GM18498 (cell line): ENCODE data around the gene GLYATL3.

Source experiments
- ATAC-seq: cut with Tn5 transposase; IDR thresholded peaks from one replicate; pipeline ENCODE4 v1.9.1; 2021; ENCODE audit warnings: mild to moderate bottlenecking, moderate library complexity; ENCODE audit not compliant: unreplicated experiment

Gene GLYATL3

DNA sequence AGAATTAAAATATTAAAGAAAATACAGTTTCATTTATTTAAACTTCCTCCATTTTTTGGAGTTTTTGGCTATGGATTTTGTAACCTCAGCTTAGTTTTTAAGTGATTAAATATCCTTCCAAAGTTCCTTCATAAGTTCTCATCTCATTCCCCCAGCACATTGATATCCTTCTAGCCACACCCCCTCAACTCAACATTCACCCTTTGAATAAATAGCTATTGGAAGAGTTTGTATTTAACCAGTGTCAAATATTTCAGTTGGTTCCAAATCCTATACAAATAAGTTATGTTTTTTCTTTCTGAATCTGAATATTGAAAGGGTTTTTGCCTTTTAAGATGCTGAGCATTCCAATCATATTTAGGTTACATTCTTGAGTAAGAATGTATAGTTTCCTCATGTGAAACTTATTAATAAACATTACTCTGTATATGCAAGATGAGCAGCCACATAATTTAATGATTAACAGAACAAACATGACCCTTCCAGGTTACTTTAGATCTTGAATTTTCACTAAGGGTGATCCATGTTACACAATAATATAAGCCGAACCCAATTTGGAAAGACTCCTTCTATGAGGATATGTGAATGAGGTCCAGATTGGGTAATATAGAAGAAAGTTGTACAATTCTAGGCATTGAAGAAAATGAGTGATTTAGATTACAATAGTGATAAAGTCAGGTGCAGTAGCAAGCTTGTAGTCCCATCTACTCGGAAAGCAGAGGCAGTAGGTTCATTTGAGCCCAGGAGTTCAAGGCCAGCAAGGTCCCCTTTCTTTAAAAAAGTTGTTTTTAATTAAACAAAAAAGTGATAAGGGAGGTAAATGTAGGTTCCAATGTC is 13.6 kb downstream of the GLYATL3 start:
- ATAC-seq: no peak

DNA sequence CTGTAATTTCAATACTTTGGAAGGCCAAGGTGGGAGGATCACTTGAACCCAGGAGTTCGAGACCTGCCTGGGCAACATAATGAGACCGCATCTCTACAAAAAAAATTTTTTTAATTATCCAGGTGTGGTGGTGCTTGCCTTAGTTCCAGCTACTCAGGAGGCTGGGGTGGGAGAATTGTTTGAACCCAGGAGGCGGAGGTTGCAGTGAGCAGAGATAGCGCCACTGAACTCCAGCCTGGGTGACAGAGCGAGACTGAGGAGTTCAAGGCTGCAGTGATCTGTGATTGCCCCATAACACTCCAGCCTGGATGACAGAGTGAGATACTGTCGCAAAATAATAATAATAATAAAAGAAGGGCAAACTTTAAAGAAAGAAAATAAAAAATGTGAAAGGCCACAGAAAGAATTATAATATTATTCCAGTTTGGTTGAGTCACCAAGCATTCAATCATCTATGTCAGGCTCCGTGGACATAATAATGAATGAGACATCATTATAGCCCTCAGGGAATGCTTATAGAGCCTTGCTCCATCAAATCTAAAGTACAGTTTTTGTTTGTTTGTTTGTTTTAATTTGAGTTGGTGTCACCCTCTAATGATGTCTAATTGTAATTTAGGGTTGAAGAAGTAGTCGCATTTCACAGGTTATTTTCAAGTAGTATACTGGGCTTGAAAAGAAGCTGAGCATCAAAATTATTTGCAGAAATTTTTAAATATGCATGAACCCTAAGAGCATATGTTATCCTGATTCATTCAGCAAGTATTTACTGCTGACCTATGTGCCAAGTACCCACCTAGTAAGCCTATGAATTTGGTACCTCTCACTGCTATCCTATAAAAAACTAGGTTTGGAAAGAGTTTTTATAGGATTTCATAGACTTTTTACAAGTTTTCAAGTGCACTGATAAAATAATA is 15.1 kb downstream of the GLYATL3 start:
- no peak for ATAC-seq

DNA sequence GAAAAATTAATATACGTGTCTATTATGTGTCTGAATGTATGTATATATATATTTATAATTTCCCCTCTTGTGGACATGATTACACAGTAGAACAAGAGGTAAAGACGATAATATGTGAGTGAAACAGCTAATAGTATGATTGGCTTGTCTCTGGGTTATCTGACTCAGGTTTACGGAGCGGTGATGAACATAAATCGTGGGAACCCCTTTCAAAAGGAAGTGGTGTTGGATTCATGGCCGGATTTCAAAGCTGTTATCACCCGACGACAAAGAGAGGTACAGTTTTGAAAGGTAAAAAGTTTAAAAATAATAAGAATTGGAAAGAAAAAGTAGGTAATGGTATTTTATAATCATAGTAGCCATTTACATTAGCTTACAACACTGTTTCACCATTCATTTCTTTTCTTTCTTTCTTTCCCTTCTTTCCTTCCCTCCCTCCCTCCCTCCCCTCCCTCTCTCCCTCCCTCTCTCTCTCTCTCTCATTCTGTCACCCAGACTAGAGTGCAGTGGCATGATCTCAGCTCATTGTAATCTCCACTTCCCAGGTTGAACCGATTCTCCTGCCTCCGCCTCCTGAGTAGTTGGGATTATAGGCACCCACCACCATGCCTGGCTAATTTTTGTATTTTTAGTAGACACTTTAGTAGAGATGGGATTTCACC is 15.9 kb downstream of the GLYATL3 start:
- ATAC-seq: no peak

DNA sequence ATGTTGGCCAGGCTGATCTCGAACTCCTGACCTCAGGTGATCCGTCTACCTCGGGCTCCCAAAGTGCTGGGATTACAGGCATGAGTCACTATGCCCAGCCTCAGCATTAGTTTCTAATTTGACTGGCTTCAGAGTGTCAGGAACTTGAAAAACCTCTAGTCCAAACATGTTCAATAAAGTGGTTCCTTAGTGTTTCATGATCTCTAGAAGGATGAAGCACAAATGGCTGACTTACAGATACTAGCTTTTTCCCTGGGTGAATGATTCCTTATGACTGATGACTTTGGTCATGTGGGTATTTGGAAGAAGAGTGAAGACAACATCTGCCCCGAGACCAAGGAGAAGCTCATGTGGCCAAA is 16.4 kb downstream of the GLYATL3 start:
- ATAC-seq: no peak

DNA sequence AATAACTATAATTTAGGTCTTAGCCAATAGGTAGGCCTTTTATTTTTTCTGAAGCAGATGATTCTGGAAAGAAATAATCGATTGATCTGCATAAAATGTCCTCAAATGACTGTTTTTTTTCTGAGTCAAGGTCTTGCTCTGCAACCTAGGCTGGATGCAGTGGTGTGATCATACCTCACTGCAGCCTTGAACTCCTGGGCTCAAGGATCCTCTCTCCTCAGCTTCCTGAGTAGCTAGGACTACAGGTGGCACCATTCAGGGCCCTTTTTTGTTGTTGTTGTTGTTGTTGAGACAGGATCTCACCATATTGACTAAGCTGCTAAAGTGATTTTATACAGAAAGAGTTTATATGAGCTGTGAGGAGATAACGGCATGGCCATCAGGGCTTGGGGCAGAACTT is 18.2 kb downstream of the GLYATL3 start:
- no peak for ATAC-seq

DNA sequence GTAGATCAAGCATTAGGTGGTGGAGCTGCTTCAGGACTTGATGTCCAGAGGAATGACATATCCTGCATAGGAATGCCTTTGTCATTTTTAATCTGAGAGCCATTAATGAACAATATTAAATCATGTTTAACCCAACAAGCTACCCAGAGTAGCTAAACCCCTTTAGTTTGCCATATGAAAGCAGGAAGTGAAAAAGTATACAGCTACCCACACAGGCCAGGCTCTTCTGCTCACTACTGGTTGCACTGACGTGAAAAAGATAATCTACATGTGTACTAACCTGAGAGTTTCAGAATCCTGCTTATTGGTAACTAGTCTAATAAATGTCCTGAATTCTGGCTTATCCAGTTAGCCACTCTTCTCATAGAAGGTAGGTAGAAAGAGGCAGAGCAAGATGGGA is 19.9 kb downstream of the GLYATL3 start:
- ATAC-seq: peak; percentile 99

DNA sequence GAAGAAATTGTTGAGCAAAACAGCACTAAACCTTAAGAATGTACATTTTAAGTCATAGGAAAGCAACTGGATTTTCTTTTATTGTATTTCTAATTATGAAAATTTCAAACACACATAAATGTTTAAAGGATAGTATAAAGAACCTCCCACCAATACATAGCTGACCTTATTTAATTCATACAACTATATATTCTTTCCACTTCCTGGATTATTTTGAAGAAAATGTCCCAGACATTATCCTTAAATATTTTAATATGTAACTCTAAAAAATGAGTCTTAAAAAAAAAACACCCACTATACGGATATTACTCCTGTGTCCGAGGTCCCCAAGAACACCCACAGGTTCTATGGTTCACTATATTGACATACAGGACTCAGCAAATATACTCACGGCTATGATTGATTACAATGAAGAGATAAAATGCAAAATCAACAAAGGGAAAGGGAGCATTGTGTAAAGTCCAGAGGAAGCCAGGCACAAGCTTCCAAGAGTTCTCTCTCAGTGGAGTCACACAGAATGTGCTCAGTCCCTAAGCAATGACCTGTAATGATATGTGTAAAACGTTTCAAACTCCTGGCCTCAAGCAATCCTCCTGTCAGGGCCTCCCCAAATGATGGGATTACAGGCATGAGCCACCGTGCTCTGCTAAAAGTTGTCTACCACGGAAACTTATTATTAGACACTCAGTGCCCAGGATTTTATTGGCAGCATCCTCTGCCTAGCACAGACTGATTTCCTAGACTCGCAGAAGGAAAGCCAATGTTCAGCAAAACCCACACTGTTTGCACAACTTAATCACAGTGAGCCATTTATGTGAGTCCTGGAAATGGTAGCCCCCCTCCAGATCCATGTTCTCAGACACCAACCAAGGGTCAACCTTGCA is 23.2 kb downstream of the GLYATL3 start:
- ATAC-seq: no peak

DNA sequence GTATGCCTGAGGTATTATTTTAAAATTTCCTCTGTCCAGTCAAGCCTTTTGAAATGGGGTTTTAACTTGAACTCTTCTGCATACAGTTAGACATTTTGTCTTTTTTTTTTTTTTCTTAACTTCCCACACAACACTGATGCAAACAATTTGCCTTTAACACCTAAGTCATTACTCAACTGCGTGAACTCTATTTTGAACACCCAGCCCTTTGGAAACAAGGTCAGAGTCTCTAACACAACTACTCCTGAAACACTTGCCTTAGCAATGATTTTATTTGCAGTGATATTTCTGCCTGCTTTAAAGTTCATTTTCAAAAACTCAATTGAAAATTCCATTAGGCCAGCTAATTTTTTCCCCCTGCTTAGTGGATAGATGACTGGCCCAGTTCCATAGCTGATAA is 24.2 kb downstream of the GLYATL3 start:
- no peak for ATAC-seq

DNA sequence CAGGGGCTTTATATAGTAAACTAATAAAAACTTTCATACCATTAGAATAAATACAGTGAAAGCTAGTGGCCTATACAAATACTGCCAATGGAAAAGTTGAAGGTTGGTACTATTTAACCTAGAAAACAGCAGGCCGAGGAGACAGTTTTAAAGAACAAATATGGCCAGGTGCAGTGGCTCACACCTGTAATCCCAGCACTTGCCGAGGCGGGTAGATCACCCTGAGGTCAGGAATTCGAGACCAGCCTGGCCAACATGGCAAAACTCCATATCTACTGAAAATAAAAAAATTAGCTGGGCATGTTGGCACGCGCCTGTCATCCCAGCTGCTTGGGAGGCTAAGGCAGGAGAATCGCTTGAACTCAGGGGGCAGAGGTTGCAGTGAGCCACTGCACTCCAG is 24.8 kb downstream of the GLYATL3 start:
- ATAC-seq: no peak

DNA sequence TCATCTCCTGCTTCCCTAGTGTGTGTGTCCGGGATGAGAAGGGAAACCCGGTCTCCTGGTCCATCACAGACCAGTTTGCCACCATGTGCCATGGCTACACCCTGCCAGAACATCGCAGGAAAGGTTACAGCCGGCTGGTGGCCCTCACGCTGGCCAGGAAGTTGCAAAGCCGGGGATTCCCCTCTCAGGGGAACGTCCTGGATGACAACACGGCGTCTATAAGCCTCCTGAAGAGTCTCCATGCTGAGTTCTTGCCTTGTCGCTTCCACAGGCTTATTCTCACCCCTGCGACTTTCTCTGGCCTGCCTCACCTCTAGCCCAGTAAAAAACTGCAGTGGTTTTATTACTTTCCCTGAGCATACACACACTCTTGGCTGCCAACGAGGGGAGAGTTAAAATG is 26.9 kb downstream of the GLYATL3 start:
- ATAC-seq: no peak

DNA sequence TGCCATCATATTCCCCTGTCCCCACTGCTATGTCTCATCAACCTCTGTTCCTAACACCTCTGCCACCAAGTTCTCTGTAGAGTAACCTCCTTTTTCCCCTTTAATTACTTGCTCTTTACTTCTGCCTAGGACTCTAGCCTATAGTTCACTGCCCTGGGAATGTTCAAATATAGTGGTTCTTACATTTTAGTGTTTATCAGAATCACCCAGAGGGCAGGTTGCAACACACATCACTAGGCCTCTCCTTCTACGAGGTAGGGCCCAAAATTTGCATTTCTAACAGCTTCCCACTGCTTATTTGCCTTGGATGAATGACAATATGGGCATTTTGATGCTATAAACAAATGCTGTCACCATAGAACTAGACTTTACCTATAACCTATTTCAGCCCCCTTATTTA is 27.6 kb downstream of the GLYATL3 start:
- ATAC-seq: no peak

DNA sequence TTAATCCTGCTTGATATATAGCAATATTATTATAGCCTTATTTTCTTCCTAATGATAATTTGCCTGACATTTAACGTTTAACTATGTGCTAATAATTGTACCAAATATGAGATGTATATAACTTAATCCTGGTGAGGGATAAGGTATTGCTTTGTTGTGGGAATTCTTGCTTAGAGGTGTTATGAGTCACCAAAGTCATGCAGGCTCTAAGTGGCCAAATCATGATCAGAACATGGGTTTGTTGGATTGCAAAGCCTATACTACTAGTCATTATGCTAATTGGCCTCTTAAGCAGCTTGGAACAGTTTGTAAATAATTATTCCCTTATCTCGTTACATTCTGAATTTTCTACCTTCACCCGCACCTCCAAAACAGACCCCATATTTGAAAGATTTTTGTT is 28.8 kb downstream of the GLYATL3 start:
- ATAC-seq: no peak

DNA sequence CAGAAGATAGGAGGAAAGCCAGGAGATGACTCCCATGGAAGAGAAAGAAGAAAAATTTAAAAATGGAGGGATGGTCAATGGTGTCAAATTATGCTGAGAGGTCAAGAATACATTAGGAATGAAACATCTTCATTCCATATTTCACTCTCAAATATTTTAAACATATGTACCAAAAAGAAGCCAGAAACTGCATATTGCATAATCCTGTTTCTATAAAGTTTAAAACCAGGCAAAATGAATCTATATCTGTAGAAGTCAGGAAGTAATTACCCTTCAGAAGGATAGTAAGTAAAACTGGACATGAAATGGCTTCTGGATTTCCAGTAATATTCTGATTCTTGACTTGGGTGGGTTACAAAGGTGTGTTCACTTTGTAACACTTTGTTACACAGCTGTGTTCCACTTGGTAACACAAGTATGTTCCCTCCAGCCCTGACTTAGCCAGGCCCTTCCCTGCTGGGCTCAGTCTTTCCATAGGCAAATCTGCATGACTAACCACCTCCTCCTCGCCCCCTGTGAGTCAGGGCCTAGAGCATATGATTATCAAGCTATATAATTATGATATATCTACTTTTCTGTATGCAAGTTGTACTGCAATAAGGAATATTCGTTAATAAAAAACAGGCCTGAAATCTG is 30.5 kb downstream of the GLYATL3 start:
- no peak for ATAC-seq

DNA sequence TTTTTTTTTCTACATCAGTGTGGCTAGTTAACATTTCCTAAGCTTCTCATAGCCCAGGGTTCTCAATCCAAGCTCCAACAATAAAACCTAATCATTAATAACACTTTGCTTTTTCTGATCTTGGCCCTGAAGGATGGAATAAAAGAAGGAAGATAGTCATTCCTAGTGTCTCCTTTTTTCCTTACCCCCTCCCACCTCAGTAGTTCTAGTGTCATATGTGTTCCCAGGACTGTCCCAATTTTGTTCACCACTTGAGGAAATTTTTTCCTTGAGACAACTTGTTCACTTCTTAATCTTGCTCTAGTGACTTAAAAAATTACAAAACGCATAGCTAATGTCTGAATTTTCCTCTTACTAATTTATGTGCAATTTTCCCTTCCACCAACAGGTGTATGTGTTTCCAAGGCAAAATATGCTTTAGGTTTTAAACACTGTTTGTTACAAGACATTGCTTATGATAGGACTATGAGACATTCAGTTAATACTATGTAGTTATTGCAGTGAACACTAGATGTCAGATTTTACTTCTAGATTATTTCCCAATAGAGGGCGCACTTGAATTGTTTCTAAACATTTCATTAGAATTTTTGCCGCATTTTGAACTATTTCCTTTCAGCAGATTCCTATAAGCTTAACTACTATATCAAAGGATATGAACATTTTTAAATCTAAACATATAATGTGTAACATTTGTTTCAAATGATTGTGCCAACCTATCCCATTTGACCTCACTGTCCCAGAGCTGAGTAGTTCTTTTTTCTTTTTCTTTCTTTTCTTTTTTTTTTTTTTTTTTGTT is 32.2 kb downstream of the GLYATL3 start:
- ATAC-seq: peak; percentile 92

DNA sequence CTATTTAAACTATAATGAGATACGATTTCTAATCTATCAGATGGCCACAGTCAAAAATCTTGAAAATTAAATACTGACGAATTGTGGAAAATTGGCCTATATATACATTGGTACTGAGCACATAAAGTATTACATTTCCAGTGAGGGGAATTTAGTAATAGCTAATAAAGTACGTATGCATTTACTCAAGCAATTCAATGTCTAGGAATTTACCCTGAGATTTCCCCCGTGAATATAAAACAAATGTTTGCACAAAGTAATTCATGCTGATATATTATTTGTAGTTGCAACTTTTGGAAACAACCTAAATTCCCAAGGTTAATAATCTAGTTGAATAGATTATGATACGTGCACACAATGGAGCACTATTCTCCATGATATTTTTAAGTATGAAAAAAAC is 36.1 kb downstream of the GLYATL3 start:
- no peak for ATAC-seq

DNA sequence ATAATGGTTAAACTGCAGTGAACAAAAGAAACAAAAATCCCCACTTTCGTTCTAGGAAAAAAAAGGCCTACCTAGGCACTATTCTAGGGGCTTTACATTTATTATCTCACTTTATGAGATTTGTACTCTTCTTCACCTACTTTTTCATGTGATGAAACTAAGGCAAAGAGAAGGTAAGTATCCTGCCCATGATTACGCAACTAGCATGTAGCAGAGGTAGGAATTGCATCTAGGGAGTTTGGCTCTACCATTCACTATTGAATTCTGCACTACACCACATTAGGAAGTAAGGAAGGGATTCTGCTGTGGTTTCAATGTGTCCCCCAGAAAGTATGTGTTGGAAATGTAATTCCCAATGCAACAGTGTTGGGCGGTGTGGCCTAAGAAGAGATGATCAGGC is 39.4 kb downstream of the GLYATL3 start:
- no peak for ATAC-seq

DNA sequence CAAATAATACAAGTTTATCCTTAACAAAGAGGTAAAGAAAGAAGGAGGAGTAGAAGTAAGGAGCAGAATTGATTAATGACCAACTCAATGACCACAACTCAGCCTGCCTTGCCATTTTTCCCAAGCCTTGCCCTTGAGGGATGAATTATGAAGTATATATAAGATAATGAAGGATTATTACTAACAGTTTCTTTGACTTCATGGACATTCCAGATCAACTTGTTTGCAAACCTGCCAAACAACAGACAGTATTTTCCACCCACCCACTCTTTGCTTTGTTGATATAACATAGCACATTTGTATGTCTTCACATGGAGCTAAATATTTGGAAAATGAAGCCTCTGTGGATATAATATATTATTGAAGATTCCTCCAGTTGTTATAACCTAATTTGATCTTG is 40.9 kb downstream of the GLYATL3 start:
- ATAC-seq: no peak

DNA sequence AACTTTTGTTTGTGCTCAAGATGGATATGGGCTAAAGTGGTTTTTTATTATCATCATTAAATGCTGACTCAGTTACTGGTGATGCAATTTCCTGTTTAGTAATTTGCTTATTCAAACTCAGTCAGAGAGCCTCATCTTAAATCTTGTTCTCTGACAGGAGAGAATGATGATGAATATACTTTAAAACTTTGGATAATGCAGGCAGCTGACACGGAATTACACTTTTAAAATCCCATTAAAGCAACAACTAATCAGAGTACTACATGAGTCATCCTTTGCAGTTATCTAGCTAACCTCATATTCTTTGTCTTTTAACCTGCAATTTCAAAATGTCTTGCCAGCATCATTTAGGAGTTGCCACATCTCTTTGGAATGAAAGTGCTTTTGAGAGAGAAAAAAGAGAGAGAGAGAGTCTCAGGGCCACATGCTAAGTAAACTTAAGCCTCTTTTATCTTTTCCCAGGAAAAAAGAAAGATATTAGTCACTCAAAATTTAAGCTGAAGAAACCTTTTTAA is 41.5 kb downstream of the GLYATL3 start:
- ATAC-seq: no peak

DNA sequence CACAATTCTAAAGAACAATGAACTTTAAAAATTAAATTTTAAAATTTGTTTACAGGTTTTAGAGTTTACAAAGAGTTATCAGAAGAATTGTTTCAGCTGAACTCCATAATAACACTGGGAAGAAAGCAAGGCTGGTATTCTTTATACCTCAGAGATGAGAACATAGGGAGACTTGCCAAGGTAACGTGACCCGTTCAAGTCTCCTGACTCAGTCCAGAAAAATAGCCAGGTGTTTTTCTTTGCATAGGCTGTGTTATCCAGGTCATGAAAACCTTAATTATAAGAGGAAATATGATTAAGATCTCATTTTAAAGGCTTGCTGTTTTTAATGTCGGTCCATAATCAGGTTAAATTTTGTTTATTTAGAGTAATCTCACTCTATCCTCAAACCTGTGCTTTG is 42.2 kb downstream of the GLYATL3 start:
- no peak for ATAC-seq
